T-helper 1 cell treated with Interleukin-12 subunit alpha and Interleukin-12 subunit beta and Interleukin-4 antibody, amounts not matched to agents 30 μg/mL and 1 μg/mL, for 36 hours (primary cell): Measurements from ENCODE around the gene CDKN2B-AS1.
"Not testable (repeated sequence)": the region's sequence is repeated elsewhere in the genome, so short reads cannot be mapped to it uniquely, and the experiment has no call there.

Experiments
- H3K27ac Mint-ChIP-seq: one replicate; pipeline ENCODE4 v1.8.0; 2021; ENCODE audit warnings: mild to moderate bottlenecking, mixed read lengths
- H3K27me3 Mint-ChIP-seq: one replicate; pipeline ENCODE4 v1.8.0; 2021; ENCODE audit warnings: low read depth, mixed read lengths
- H3K36me3 Mint-ChIP-seq: one replicate; pipeline ENCODE4 v1.8.0; 2021; ENCODE audit warnings: low read depth, mixed read lengths
- H3K4me1 Mint-ChIP-seq: one replicate; pipeline ENCODE4 v1.8.0; 2021; ENCODE audit warnings: low read depth, mixed read lengths
- H3K4me3 Mint-ChIP-seq: one replicate; pipeline ENCODE4 v1.8.0; 2021; ENCODE audit warnings: mild to moderate bottlenecking, moderate library complexity, mixed read lengths
- H3K9me3 Mint-ChIP-seq: one replicate; pipeline ENCODE4 v1.8.0; 2021; ENCODE audit warnings: mixed read lengths

Gene CDKN2B-AS1

DNA sequence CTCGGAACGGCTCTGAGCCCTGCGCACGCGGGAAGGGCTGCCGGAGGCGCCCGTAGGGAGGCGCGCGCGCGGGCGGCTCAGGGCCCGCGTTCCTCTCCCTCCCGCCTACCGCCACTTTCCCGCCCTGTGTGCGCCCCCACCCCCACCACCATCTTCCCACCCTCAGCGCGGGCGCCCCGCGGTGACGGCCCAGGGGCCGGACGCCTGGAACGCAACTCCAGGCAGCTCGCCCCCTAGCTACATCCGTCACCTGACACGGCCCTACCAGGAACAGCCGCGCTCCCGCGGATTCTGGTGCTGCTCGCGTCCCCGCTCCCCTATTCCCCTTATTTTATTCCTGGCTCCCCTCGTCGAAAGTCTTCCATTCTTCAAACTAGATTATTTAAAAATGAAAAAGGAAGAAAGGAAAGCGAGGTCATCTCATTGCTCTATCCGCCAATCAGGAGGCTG lies at the start of gene CDKN2B-AS1:
Gene CDKN2B-AS1 (plus strand): TSS at position 236 of the 450 bp plus-strand sequence.
- Mint-ChIP-seq H3K4me1 (peaks cover 27% of the 10 kb centered on the region), H3K9me3 (no peaks in the 10 kb centered on the region), H3K27ac (peak within 1 kb of the TSS; percentile 99), H3K4me3 (peak within 1 kb of the TSS; percentile 99), H3K27me3 (peaks cover 46% of the 10 kb centered on the region), H3K36me3 (peaks cover 20% of the 10 kb centered on the region)

DNA sequence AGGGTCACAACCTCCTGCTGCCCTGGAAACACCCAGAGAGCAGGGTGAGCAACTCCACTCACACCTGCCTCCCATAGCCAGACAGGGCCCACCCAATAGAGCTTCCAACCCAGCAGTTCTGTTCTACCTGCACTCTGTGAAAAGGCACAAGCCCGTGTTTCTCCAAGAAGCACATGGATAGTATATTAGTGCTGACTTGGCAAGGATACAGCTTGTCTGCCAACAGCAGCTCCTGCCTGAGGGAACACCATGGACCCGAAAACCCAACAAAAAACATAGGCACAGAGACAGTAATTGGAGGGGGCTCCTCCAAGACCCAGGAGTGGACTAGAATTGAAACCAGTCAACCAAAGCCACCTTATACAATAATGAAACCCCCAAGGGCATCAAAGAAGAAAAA lies 49.0 kb upstream of the CDKN2B-AS1 start:
- H3K27me3 Mint-ChIP-seq: peaks cover 57% of the 10 kb centered on the region
- H3K4me1 Mint-ChIP-seq: no peaks in the 10 kb centered on the region
- no peak overlapping the region for H3K4me3 Mint-ChIP-seq
- H3K9me3 Mint-ChIP-seq: peaks cover 4% of the 10 kb centered on the region
- H3K27ac Mint-ChIP-seq: no peak overlapping the region
- H3K36me3 Mint-ChIP-seq: no peaks in the 10 kb centered on the region

DNA sequence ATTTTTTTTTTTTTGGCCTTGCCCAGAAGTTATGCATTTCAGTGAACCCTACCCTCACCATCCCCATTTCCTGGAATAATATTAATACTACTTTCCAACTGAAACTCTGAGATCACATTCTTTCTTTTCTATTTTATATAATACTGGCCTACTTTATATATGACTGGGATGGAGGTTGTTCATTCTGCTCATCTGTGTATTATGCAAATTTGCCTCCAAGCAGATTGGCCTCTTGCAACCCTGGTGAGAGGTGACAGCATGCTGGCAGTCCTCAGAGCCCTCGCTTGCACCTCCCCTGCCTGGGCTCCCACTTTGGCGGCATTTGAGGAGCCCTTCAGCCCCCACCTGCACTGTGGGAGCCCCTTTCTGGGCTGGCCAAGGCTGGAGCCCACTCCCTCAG lies 35.8 kb upstream of the CDKN2B-AS1 start:
- H3K4me3 Mint-ChIP-seq: no peak overlapping the region
- H3K9me3 Mint-ChIP-seq: peaks cover 11% of the 10 kb centered on the region
- peaks cover 54% of the 10 kb centered on the region for H3K27me3 Mint-ChIP-seq
- no peaks in the 10 kb centered on the region for H3K4me1 Mint-ChIP-seq
- H3K36me3 Mint-ChIP-seq: no peaks in the 10 kb centered on the region
- H3K27ac Mint-ChIP-seq: no peak overlapping the region

DNA sequence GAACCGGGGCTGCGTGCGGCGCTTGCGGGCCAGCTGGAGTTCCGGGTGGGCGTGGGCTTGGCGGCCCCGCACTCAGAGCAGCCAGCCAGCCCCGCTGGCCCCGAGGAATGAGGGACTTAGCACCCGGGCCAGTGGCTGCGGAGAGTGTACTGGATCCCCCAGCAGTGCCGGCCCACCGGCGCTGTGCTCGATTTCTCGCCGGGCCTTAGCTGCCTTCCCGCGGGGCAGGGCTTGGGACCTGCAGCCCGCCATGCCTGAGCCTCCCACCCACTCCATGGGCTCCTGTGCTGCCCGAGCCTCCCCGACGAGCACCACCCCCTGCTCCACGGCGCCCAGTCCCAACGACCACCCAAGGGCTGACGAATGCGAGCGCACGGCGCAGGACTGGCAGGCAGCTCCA lies 35.3 kb upstream of the CDKN2B-AS1 start:
- not testable (repeated sequence) for H3K27ac Mint-ChIP-seq, H3K4me3 Mint-ChIP-seq, H3K4me1 Mint-ChIP-seq, H3K36me3 Mint-ChIP-seq
- H3K9me3 Mint-ChIP-seq: peaks cover 11% of the 10 kb centered on the region
- H3K27me3 Mint-ChIP-seq: peaks cover 55% of the 10 kb centered on the region

DNA sequence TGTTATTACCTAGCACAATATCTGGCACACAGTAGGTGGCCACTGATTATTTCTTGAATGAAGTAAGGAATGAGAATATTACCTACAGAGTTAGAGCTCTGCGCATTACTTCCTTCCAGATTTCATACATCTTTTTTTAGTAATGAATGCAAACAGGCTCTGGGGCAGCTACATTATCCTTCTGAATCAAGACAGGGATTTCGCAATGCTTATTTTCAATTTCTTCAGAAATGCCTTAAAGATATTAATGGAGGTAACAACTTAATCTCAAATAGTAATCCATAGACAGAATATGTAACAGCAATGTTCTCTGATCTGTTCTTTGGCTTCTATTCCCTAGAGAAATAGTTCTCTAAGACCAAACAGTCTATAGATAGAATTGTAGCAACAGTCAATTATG lies 33.0 kb upstream of the CDKN2B-AS1 start:
- H3K9me3 Mint-ChIP-seq: peaks cover 11% of the 10 kb centered on the region
- peaks cover 18% of the 10 kb centered on the region for H3K4me1 Mint-ChIP-seq
- no peak overlapping the region for H3K27ac Mint-ChIP-seq
- H3K36me3 Mint-ChIP-seq: peaks cover 9% of the 10 kb centered on the region
- peaks cover 68% of the 10 kb centered on the region for H3K27me3 Mint-ChIP-seq
- no peak overlapping the region for H3K4me3 Mint-ChIP-seq

DNA sequence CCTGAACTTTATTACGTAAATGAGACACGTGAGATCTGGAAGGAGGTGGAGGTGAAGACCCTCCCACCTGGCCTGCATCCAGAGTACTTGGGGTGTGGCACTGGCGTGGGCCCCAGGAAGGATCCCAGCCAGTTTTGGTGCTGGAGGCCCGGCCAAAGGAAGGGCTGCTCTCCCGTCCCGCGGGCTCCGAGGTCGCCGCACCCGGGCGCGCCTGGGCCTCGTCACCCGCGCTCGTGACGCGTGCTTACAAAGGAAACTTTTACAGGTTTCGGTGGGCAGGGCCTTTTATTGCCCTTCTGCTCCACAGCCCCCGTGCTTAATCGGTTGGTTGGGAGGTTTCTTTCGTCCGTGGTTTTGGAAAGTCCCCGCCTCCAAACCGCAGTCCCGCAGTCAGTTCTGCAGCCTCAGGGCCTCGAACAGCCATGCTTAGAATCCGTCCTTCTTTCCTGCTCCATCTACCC lies 29.6 kb upstream of the CDKN2B-AS1 start:
- Mint-ChIP-seq H3K4me3 (peak overlapping the region; percentile 65), H3K36me3 (peaks cover 20% of the 10 kb centered on the region), H3K27ac (peak overlapping the region; percentile 72), H3K27me3 (peaks cover 95% of the 10 kb centered on the region), H3K9me3 (peaks cover 21% of the 10 kb centered on the region), H3K4me1 (peaks cover 31% of the 10 kb centered on the region)

DNA sequence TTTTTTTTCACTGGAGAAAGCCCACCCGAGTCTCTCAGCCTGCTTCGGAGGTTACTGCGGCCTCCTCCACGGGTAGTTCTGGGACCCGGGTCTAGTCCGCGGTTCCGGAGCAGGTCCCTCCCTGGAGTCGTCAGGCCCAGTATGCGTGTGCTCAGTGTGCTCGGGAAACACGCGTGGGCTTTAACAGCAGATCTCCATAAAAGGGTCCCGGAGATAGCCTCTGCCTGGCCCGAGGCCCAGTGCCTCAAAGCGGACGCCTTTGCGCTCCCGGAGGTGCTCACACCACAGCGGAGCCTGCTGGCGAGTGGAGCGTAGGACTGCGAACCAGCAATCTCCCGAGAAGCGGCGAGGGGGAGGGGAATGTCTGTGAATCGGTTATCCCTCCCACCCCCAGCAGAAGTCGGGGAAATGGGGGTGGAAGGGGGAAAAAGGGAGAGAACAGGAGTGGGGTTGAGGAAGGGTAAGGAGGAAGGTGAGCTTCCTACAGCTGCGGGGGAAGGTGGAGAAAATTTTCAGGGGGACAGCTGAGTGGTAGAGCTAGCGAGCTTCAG lies 29.1 kb upstream of the CDKN2B-AS1 start:
- Mint-ChIP-seq H3K27ac (peak overlapping the region; percentile 72), H3K9me3 (peaks cover 24% of the 10 kb centered on the region), H3K36me3 (peaks cover 25% of the 10 kb centered on the region), H3K4me1 (peaks cover 34% of the 10 kb centered on the region), H3K27me3 (peaks cover 97% of the 10 kb centered on the region), H3K4me3 (peak overlapping the region; percentile 65)

DNA sequence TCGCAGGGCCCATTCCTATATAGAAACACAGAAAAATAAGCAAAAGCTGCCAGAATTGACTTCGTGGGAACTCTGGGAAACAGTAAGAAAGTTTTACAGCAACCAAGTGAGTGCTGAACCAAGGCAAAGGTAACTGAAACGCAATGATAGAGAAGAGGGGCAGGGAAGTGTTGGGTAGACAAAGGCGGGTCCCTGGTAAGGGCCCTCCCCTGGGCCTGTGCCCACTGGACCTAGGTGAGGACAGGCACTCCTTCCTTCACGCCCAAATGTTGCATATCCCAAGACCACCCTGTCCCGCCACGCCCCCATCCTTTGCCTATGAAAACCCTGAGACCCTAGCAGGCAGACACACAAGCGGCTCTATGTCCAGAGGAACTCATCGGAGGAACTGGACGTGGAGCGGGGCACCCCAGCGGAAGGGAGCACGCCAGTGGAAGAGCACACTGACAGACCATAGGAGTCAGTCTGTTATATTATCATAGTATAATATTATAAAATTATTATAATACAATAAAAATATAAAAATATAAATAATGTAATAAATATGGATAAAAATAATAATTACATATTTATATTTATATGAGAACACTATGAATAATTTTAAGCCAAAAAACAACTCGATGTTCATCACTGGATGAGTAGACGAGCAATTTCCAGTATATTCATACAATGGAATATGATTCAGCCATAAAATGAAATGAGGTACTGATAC lies 28.3 kb upstream of the CDKN2B-AS1 start:
- peaks cover 97% of the 10 kb centered on the region for H3K27me3 Mint-ChIP-seq
- H3K36me3 Mint-ChIP-seq: peaks cover 27% of the 10 kb centered on the region
- H3K9me3 Mint-ChIP-seq: peaks cover 24% of the 10 kb centered on the region
- peak overlapping the region; percentile 65 for H3K4me3 Mint-ChIP-seq
- peak overlapping the region; percentile 73 for H3K27ac Mint-ChIP-seq
- H3K4me1 Mint-ChIP-seq: peaks cover 35% of the 10 kb centered on the region

DNA sequence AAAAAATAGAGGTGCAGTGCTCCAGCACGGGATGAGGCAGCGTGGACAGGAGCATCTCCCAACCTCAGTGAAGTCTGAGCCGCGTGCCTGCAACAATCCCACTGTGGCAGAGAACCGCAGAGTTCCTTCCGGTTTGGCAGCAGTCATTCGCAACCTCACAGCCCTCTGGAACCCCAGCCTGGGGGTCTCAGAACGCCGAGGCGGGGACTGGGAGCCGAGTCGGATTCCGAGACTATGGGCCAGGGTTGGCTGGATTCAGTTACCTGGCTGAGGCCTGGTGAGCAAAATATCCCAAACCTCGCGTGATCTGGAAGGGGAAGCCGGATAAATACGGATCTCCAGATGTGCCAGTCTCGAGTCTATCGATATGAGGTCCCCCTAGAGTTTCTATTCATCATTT lies 27.4 kb upstream of the CDKN2B-AS1 start:
- peaks cover 35% of the 10 kb centered on the region for H3K4me1 Mint-ChIP-seq
- H3K4me3 Mint-ChIP-seq: no peak overlapping the region
- H3K27me3 Mint-ChIP-seq: peaks cover 96% of the 10 kb centered on the region
- peaks cover 27% of the 10 kb centered on the region for H3K36me3 Mint-ChIP-seq
- peaks cover 24% of the 10 kb centered on the region for H3K9me3 Mint-ChIP-seq
- peak overlapping the region; percentile 85 for H3K27ac Mint-ChIP-seq

DNA sequence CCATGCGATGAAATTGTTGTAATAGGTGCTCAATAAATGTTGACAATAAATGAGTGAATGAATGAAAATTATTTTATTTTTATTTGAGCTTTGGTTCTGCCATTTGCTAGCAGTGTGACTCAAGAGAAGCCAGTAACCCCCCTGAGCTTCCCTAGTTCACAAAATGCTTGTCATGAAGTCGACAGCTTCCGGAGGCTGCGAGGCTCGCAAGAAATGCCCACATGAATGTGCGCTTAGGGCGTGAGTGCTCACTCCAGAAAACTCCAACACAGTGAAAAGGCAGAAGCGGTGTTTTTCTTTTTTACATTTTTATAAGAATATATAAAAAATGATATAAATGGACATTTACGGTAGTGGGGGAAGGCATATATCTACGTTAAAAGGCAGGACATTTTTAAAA lies 26.9 kb upstream of the CDKN2B-AS1 start:
- Mint-ChIP-seq H3K27ac (peak overlapping the region; percentile 85), H3K4me3 (peak overlapping the region; percentile 67), H3K9me3 (peaks cover 22% of the 10 kb centered on the region), H3K27me3 (peaks cover 96% of the 10 kb centered on the region), H3K36me3 (peaks cover 27% of the 10 kb centered on the region), H3K4me1 (peaks cover 35% of the 10 kb centered on the region)

DNA sequence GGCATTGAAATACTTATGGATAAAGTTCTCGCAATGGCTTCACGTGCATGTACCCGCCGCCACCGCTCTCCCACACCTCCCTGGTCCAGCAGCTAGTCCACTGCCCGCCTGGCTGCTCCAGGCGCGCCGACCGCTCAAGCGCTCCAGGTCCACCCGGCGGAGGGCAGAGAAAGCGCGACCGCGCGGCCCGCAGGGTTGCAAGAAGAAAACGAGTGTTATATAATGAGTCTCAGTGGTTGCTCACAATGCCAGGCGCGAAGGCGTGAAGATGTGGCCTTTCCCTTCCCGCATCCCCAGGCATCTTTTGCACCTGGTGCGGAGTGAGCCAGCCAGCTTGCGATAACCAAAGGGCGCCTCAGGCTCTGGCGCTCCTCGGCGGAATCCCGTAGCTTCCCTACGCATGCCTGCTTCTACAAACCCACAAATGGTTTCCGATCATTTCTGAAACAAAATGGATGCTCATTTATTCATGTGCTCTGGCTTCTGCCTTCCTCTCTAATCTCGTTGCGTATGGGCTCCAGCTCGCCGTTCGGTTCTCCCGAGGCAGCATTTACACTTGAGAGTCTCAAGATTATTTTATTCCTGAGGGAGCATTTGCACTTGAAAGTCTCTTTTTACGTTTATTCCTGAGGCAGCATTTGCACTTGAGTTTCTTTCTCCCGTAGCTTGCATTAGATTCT lies 26.1 kb upstream of the CDKN2B-AS1 start:
- Mint-ChIP-seq H3K27ac (peak overlapping the region; percentile 86), H3K36me3 (peaks cover 27% of the 10 kb centered on the region), H3K9me3 (peaks cover 16% of the 10 kb centered on the region), H3K4me1 (peaks cover 35% of the 10 kb centered on the region), H3K27me3 (peaks cover 96% of the 10 kb centered on the region), H3K4me3 (peak overlapping the region; percentile 19)

DNA sequence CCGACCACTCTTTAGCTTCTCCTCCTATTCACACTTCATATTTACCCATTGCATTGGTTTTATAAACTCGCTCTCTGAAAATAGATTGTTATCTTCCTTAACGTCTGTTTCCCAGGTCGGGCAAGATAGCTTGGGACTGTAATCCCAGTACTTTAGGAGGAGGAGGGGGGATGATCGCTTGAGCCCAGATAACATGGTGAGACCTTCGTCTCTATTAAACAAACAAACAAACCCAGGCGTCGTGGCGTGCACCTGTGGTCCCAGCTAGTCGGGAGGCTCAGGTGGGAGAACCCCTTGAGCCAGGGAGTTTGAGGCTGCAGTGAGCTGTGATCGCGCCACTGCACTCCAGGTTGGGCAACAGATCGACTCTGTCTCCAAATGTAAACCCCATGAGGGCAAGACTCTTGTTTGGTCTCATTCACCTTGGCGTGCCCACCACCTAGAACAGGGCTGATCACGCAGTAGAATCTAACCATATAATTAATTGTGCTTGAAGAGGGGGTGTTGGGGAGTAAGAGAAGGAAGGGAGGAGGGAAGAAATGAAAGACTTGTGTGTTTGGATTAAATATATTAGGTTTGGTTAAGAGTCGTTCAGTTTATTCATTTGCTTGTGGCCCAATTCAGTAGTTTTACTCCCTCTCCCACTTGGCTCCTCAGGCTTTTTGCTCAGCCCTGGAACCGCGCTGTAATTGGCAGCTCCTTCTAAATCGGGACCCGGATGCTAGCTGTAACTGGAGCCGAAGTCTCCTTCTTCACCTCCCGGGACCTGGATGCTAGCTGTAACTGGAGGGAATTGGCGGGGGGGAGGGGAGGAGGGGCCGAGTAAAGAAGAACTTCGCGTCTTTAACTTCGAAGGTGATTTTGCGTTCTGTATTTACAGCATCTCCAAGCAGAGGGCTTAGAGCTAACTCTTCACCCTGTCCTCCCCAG lies 25.3 kb upstream of the CDKN2B-AS1 start:
- H3K36me3 Mint-ChIP-seq: peaks cover 25% of the 10 kb centered on the region
- H3K27ac Mint-ChIP-seq: peak overlapping the region; percentile 86
- H3K4me1 Mint-ChIP-seq: peaks cover 40% of the 10 kb centered on the region
- H3K4me3 Mint-ChIP-seq: peak overlapping the region; percentile 19
- peaks cover 96% of the 10 kb centered on the region for H3K27me3 Mint-ChIP-seq
- H3K9me3 Mint-ChIP-seq: peaks cover 13% of the 10 kb centered on the region

DNA sequence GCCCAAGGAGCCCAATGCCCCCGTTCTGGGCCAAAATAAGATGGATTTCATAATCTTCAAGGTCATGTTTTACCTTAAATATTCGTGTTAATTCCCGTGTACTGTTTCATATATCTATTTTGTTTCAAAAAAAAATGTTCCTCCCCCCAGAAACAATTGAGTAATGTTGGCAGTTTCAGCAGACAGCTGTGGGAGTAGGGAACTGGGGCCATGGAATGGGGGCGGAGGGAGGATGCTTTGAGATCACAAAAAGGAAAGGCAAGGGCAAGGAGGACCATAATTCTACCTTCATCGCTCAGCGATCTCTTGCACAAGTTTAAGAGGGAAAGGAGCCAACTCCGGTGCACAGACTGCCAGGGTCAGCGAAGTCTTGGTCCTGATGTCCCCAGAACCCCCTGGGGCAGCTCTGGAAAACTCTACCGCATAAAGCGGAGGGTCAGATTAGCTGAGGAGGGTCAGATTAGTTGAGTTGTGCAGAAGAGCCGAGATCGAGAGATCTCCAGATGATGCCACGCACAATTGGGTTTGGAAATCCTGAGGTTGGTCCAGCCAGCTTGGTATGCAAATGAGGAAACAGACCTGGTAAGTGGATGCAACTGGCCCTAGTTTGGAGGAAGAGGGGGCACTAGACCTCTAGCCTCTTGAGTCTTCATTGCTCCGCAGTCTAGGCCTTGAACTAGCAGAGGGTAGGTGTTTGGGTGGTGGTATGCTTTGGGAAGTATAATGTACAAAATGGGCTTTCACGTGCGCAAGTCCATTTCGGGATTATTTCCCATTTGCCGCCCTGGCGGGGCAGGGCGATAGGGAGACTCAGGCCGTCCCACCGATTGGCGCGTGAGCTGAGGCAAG lies 24.4 kb upstream of the CDKN2B-AS1 start:
- Mint-ChIP-seq H3K9me3 (peaks cover 13% of the 10 kb centered on the region), H3K4me1 (peaks cover 41% of the 10 kb centered on the region), H3K4me3 (no peak overlapping the region), H3K36me3 (peaks cover 26% of the 10 kb centered on the region), H3K27me3 (peaks cover 96% of the 10 kb centered on the region), H3K27ac (peak overlapping the region; percentile 75)
